Ishikawa (cell line): ENCODE results near the gene ASPDH.

Experiments
- CEBPB ChIP-seq: IDR thresholded peaks from 2 replicates; pipeline ENCODE4 v1.6.1; 2012
- CREB1 ChIP-seq: IDR thresholded peaks from 2 replicates; pipeline ENCODE4 v1.6.1; 2012; ENCODE audit warnings: low read depth
- EGR1 ChIP-seq: IDR thresholded peaks from 2 replicates; pipeline ENCODE4 v1.6.1; 2012
- EP300 ChIP-seq: IDR thresholded peaks from 2 replicates; pipeline ENCODE4 v1.6.1; 2012; ENCODE audit warnings: borderline replicate concordance
- FOXM1 ChIP-seq: IDR thresholded peaks from 2 replicates; pipeline ENCODE4 v1.6.1; 2012; ENCODE audit warnings: low read depth, borderline replicate concordance
- NFIC ChIP-seq: IDR thresholded peaks from 2 replicates; pipeline ENCODE4 v1.6.1; 2012
- RAD21 ChIP-seq: IDR thresholded peaks from 2 replicates; pipeline ENCODE4 v1.6.1; 2012; ENCODE audit warnings: low read depth
- TAF1 ChIP-seq: IDR thresholded peaks from 2 replicates; pipeline ENCODE4 v1.6.1; 2012; ENCODE audit warnings: low read depth, mild to moderate bottlenecking
- TCF12 ChIP-seq: IDR thresholded peaks from 2 replicates; pipeline ENCODE4 v1.6.1; 2012; ENCODE audit warnings: low read depth
- TEAD4 ChIP-seq: IDR thresholded peaks from 2 replicates; pipeline ENCODE4 v1.6.1; 2012
- YY1 ChIP-seq: IDR thresholded peaks from 2 replicates; pipeline ENCODE4 v1.6.1; 2012; ENCODE audit warnings: low read depth
- ZBTB7A ChIP-seq: IDR thresholded peaks from 2 replicates; pipeline ENCODE4 v1.6.1; 2012; ENCODE audit warnings: low read depth
- TF ChIP-seq, protein P1 (sequence below): IDR thresholded peaks from 2 replicates; pipeline ENCODE4 v1.6.1; 2012
- TF ChIP-seq, protein P2 (sequence below): IDR thresholded peaks from 2 replicates; pipeline ENCODE4 v1.6.1; 2012
- TF ChIP-seq, protein P3 (sequence below): IDR thresholded peaks from 2 replicates; pipeline ENCODE4 v1.6.1; 2012; ENCODE audit warnings: low read depth, mild to moderate bottlenecking

The ASPDH gene

DNA sequence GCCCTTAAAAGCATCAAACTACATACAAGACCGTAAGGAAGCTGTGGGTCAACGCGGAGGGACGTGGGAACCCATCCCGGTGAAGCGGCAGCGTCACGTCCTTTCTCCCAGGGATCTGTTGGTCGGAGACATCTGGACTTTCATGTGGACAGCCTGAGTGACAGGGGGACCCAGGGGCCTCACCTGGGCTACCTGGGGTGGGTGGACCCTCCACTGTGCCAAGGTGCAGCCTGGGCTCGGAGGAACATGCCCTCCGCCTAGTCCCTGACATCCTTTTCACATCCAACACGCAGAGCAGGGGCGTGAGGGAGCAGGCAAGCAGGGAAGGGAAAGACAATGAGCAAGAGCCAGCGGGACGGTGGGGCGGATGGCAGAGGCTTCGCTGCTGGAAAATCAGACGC, 23.3 kb downstream of the ASPDH start:
- no peak for TF ChIP-seq EGR1
- TF ChIP-seq, protein P1, sequence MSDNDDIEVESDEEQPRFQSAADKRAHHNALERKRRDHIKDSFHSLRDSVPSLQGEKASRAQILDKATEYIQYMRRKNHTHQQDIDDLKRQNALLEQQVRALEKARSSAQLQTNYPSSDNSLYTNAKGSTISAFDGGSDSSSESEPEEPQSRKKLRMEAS = no peak
- TF ChIP-seq, protein P2, sequence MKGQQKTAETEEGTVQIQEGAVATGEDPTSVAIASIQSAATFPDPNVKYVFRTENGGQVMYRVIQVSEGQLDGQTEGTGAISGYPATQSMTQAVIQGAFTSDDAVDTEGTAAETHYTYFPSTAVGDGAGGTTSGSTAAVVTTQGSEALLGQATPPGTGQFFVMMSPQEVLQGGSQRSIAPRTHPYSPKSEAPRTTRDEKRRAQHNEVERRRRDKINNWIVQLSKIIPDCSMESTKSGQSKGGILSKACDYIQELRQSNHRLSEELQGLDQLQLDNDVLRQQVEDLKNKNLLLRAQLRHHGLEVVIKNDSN = no peak
- no peak for TF ChIP-seq EP300
- no peak for TF ChIP-seq TCF12
- TF ChIP-seq FOXM1 = no peak
- TF ChIP-seq TAF1 = no peak
- TF ChIP-seq TEAD4 = no peak
- no peak for TF ChIP-seq CREB1
- TF ChIP-seq RAD21 = no peak
- no peak for TF ChIP-seq YY1
- TF ChIP-seq, protein P3, sequence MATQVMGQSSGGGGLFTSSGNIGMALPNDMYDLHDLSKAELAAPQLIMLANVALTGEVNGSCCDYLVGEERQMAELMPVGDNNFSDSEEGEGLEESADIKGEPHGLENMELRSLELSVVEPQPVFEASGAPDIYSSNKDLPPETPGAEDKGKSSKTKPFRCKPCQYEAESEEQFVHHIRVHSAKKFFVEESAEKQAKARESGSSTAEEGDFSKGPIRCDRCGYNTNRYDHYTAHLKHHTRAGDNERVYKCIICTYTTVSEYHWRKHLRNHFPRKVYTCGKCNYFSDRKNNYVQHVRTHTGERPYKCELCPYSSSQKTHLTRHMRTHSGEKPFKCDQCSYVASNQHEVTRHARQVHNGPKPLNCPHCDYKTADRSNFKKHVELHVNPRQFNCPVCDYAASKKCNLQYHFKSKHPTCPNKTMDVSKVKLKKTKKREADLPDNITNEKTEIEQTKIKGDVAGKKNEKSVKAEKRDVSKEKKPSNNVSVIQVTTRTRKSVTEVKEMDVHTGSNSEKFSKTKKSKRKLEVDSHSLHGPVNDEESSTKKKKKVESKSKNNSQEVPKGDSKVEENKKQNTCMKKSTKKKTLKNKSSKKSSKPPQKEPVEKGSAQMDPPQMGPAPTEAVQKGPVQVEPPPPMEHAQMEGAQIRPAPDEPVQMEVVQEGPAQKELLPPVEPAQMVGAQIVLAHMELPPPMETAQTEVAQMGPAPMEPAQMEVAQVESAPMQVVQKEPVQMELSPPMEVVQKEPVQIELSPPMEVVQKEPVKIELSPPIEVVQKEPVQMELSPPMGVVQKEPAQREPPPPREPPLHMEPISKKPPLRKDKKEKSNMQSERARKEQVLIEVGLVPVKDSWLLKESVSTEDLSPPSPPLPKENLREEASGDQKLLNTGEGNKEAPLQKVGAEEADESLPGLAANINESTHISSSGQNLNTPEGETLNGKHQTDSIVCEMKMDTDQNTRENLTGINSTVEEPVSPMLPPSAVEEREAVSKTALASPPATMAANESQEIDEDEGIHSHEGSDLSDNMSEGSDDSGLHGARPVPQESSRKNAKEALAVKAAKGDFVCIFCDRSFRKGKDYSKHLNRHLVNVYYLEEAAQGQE = no peak
- no peak for TF ChIP-seq NFIC
- TF ChIP-seq ZBTB7A = no peak
- no peak for TF ChIP-seq CEBPB

DNA sequence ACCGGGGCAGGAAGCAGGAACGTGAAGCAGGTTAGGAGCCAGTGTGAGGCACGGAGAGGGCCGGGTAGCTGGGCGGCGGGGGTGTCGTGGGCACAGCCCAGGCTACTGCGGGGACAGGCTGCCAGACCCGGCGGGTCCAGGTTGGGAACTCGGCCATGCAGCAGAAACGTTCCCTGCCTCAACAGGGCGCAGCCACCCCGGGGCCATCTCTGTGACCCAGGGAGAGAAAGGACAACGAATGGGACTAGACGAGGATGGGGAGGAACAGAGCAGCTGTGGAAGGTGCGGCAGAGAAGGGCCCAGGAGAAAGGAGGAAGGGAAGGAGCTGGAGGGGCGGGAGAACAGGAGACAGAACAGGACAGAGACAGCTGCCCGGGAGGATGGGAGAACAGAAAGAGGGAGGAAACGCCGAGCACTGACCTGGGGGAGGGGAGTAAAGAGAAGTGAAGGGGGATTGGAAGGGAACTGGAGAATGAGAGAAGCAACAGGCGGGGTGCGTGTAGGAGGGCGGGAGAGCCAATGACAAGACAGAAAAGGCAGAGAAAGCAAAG, 24.2 kb downstream of the ASPDH start:
- TF ChIP-seq TEAD4 = no peak
- TF ChIP-seq TCF12 = no peak
- TF ChIP-seq NFIC = no peak
- TF ChIP-seq YY1 = no peak
- TF ChIP-seq FOXM1 = no peak
- TF ChIP-seq, protein P1 = no peak
- TF ChIP-seq, protein P2 = no peak
- no peak for TF ChIP-seq CEBPB
- no peak for TF ChIP-seq EP300
- TF ChIP-seq, protein P3 = no peak
- no peak for TF ChIP-seq EGR1
- TF ChIP-seq TAF1 = no peak
- TF ChIP-seq RAD21 = no peak
- TF ChIP-seq ZBTB7A = no peak
- TF ChIP-seq CREB1 = no peak

DNA sequence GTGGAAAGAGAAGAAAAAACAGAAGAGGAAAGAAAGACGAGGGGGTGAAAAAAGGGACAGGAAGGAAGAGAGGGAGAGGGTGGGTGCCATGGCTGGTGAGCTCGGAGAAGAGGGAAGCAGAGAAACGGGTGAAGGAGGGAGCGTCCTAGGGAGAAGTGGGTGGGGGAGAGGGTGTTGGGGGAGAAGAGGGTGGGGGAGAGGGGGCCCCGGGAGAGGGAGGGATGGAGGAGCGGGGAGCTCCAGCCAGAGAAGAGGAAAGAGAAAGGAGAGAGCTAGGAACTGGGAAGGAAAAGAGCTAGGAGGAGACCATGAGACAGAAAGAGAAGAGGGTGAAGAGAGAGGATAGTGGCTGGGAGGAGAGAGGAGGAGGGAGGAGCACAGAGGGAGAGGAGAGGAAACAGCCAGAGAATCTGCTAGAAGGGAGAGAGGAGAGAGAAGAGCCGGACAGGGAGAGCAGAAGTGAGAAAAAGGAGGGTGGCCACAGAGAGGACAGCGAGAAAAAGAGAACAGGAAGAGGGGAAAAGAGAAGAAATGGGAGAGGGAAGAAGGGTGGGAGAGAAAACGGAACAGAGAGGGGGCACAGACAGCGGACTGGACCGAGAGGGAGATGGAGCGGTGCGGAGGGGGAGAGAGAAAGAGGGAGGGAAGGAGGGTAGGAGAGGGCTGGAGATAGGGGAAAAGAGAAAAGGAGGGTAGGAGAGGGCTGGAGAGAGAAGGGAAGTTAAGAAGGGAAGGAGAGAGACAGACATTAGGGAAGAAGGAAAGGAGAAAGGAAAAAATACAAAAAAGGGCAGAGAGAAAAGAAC, 25.1 kb downstream of the ASPDH start:
- TF ChIP-seq, protein P3 = no peak
- TF ChIP-seq, protein P1 = no peak
- no peak for TF ChIP-seq TCF12
- no peak for TF ChIP-seq YY1
- TF ChIP-seq ZBTB7A = no peak
- no peak for TF ChIP-seq CREB1
